Renal pelvis (tissue), 4 donors: ENCODE results near the gene MAU2. TPM values are rescaled to one million over a fixed set of nuclear protein-coding genes. Genes with fewer than 3 reads are reported as not detected.

ENCODE experiments used
- DNase-seq: peaks from one replicate; pipeline ENCODE4 v3.0.0-alpha.2; 2013
- polyA plus RNA-seq, 3 donors: library from polyadenylated mRNA; unstranded; fragments of 120-200 nt; gene quantifications; one replicate each; pipeline ENCODE4 v1.2.1, GENCODE V29; 2013; ENCODE audit not compliant: insufficient read length in 3 of 3

The MAU2 gene
- polyA plus RNA-seq, 3 donors: 45.1 to 85.6 (median 82.5) TPM

- no peak for DNase-seq
Measured at GRCh38 chr19:19406878-19407632, 86.4 kb downstream of the MAU2 start.

DNA sequence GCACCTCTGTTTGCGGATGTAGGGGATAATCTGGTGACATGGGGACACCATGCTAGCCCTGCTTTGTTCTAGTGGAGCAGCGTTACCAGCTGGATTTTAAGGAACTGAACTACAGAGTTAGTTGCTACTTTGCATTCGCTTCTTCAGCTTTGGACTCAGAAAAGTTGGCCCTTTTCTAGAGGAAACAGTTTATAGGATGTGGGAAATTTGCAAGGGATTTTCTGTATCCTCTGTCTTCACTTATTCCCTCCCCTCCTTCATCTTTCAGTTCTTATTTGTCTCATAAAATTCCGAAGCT lies 87.0 kb downstream of the MAU2 start:
- DNase-seq: no peak

Other genes with a start within 250 kb of the MAU2 start
- 10 to 100 TPM; 39.3 to 45.5 (median 39.5) TPM for gene TMEM161A, start 182.4 kb upstream of the MAU2 start, polyA plus RNA-seq
- 1 to 10 TPM; 2.4 to 3.2 (median 3.0) TPM for gene MEF2B, start 150.6 kb upstream of the MAU2 start, polyA plus RNA-seq
- gene BORCS8, start 128.7 kb upstream of the MAU2 start, polyA plus RNA-seq: 10 to 100 TPM; 19.5 to 22.7 (median 20.7) TPM
- 10 to 100 TPM; 73.8 to 84.1 (median 77.0) TPM for gene RFXANK, start 128.6 kb upstream of the MAU2 start, polyA plus RNA-seq
- 10 to 100 TPM; 13.6 to 16.2 (median 14.5) TPM for gene NR2C2AP, start 117.4 kb upstream of the MAU2 start, polyA plus RNA-seq
- gene NCAN, start 108.9 kb upstream of the MAU2 start, polyA plus RNA-seq: under 1 TPM in 2 of 3 donors, not detected in 1; 0.13 to 0.98 TPM
- 1 to 10 TPM; 3.0 to 4.3 (median 3.6) TPM for gene TM6SF2, start 47.5 kb upstream of the MAU2 start, polyA plus RNA-seq
- gene SUGP1, start 320 bp upstream of the MAU2 start, polyA plus RNA-seq: 10 to 100 TPM; 61.9 to 70.3 (median 67.9) TPM
- 10 to 100 TPM; 48.7 to 61.4 (median 56.4) TPM for gene GATAD2A, start 84.8 kb downstream of the MAU2 start, polyA plus RNA-seq
- 1 to 10 TPM; 1.2 to 2.3 (median 1.5) TPM for gene TSSK6, start 194.7 kb downstream of the MAU2 start, polyA plus RNA-seq
- 100 to 1,000 TPM; 282 to 374 (median 324) TPM for gene NDUFA13, start 195.4 kb downstream of the MAU2 start, polyA plus RNA-seq
- 10 to 100 TPM in 2 of 3 donors, 1 to 10 TPM in 1; 5.5 to 15.2 (median 12.4) TPM for gene YJEFN3, start 208.1 kb downstream of the MAU2 start, polyA plus RNA-seq
- gene CILP2, start 217.4 kb downstream of the MAU2 start, polyA plus RNA-seq: under 1 TPM; 0.16 to 0.27 (median 0.21) TPM